GM20431 (cell line): Measurements from ENCODE around the gene RSPH1.
"Not testable (repeated sequence)": the region's sequence is repeated elsewhere in the genome, so short reads cannot be mapped to it uniquely, and the experiment has no call there.

Source experiments
- in situ Hi-C: fragments of 300-500 bp; cut with MseI, MboI; formaldehyde crosslinking; loops from one replicate; pipeline ENCODE4 v1.15.0; 2020; ENCODE audit warnings: low sequenced_read_pairs; ENCODE audit not compliant: unreplicated experiment

Gene RSPH1

DNA sequence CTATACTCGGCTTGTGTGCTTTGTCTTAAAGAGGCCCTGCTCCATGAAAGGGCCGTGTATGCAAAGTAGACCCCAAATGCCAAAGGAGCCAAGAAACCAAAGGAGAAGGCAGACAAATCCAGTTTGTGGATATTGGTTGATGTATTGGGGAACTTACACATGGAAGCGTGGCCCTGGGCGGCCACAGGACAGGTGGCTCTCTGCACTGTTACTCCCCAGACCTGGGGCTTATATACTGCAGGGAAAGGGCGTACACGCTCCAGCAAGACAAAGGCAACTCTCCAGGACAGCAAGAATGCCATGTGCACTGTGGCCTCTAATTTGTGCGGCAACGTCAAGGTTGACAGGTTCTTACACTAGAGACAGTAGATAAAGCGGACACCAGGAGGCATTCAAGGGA is 24.8 kb downstream of the RSPH1 start:
- in situ Hi-C loops = no loop called here

GRCh38 chr21:42469726-42470125 is 26.3 kb downstream of the RSPH1 start:
- in situ Hi-C loops = not testable (repeated sequence)

DNA sequence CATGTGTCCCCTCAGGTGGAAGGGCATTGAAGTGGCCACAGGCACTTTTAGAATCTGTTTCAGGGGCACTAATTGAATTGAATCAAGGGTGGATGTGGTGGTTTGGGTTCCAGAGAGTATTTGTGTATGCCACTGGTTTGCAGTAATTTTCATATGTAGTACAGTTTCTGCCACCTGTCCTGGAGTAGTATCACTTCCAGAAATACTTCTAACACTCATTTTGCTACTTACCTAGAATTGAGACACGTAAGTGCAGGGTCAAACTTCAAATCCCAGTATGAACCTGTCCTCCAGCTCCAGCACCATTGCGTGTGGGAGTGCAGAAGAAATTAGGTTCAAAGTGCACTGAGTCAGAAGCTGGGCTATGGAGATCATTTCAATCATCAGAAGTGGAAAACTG is 26.8 kb downstream of the RSPH1 start:
- in situ Hi-C loops = no loop called here

GRCh38 chr21:42468491-42469131 is 27.4 kb downstream of the RSPH1 start:
- in situ Hi-C loops = no loop called here

- in situ Hi-C loops = no loop called here
Measured at GRCh38 chr21:42467140-42467983, 28.7 kb downstream of the RSPH1 start.

DNA sequence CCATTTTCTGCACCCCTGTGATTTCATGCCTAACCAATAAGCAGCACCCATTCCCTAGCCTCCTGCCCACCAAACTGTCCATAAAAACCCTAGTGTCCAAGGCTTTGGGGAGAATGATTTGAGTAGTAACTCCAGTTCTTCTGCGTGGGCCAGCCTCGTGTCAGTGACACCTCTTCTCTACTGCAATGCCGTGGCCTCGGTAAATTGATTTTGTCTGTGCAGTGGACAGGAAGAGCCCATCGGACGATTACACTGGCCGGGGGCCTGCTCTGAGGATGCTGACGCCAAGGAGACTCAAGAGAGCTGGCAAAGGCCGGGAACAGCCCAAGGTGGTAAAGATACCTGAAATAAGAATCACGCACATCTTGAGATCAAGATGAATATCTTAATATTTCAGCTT is 29.3 kb downstream of the RSPH1 start:
- in situ Hi-C loops = no loop called here

- in situ Hi-C loops = no loop called here
Measured at GRCh38 chr21:42465803-42466127, 30.3 kb downstream of the RSPH1 start.

DNA sequence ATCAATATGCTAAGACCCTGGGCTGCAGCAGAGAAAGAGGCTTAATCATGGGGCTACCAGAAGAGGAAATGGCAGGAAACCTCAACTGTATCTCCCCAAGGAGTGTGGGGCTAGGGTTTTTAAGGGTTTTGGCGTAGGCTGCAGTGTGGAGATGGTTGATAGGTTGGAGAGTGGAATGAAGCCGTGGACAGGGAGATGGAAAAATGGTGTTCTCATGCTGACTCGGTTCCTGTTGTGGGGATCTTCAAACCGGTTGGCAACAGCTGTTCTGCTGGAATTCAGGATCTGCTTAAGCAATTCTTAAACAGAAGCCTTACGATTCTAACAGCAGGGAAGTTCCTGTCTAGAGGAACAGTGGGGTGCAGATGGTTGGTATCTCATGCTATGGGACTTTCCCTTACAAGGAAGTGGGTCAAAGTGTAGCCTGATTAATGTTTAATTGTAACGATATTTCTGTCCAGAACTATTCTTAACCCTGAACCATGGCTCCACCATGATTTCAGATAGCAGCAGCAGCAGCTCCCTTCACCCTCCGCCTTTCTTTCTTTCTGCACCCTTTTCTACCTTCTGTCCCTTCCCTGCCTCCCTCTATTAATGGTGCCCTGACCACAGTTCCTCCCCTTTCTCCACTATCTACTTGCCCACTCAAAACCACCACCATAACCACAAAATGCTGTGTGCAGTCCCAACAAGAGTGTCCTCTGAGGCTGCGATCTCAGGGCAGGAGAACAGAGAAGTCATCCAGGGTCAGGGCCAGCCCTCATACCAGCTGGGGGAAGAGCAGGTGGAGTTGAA is 30.8 kb downstream of the RSPH1 start:
- in situ Hi-C loops = no loop called here

DNA sequence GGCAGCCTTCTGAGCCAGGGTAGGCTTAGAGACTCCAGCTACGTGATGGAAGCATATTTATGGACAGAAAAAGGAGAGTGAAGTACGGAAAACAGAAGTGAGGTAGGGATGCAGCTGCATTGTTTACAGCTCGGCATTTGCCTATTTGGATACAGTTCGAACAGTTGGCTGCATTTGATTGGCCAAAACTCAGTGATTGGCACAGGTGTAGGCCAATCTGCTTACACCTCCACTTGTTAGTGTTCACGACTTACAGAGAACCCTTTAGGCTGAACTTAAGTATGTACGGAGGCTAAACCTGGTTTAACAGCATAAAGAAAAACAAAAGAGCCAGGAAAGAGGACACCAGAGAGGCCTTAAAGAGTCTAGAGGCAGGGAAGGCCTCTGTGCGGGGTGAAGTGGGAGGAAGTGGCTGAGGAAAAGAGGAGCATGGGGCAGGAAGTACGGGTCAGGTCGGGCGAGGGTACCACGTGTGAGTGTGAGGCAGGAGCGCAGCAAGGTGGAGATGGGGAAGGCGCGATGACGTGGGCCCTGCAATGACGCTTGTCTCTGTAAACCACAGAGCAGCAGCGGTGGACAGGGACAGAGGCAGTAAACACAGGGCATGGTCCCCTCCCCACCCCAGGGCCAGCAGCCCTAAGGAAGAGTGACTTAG is 32.0 kb downstream of the RSPH1 start:
- in situ Hi-C loops = no loop called here

GRCh38 chr21:42461881-42462877 is 33.8 kb downstream of the RSPH1 start:
- in situ Hi-C loops = no loop called here

DNA sequence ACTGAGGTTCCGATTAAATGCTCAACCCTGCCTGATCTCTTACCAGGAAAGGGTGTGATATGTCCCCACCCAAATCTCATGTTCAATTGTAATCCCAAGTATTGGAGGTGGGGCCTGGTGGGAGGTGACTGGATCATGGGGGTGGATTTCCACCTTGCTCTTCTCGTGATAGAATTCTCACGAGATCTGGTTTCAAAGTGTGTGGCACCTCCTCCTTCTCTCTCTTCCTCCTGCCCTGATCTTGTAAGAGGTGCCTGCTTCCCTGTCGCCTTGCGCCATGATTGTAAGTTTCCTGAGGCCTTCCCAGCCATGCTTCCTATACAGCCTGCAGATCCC is 34.9 kb downstream of the RSPH1 start:
- in situ Hi-C loops = no loop called here

GRCh38 chr21:42460391-42461184 is 35.4 kb downstream of the RSPH1 start:
- in situ Hi-C loops = no loop called here

GRCh38 chr21:42459546-42460215 is 36.3 kb downstream of the RSPH1 start:
- in situ Hi-C loops = no loop called here

DNA sequence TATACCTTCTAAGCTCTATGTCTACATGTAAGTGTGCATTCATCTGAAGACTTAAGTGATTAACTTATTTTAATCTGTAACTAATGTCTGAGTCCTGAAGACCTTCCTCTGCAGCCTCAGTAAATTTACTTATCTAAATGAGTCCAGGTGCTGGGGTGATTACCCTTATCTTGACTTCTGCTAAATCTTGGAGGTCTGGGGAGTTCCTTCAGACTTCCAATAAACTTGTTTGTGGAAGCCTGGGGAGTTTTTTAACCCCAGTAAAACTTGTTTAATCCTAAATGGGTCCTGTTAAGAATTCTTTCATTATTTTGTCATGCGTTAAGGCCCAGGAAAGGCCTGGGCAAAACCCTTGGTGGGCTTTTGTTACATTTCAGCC is 37.0 kb downstream of the RSPH1 start:
- in situ Hi-C loops = no loop called here

DNA sequence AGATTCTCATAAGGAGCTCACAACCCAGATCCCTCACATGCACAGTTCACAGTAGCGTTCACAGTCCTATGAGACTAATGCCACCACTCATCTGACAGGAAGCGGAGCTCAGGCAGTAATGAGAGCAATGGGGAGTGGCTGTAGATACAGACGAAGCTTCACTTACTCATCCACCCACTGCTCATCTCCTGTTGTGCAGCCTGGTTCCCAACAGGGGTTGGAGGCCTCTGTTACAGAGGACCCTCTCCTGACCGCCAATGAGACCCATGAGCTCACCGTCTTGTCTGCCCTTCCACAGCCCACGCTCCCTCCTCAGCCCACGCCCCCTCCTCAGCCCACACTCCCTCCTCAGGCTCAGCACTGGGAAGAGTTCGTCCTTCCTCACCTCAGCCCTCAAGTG is 39.6 kb downstream of the RSPH1 start:
- in situ Hi-C loops = no loop called here

DNA sequence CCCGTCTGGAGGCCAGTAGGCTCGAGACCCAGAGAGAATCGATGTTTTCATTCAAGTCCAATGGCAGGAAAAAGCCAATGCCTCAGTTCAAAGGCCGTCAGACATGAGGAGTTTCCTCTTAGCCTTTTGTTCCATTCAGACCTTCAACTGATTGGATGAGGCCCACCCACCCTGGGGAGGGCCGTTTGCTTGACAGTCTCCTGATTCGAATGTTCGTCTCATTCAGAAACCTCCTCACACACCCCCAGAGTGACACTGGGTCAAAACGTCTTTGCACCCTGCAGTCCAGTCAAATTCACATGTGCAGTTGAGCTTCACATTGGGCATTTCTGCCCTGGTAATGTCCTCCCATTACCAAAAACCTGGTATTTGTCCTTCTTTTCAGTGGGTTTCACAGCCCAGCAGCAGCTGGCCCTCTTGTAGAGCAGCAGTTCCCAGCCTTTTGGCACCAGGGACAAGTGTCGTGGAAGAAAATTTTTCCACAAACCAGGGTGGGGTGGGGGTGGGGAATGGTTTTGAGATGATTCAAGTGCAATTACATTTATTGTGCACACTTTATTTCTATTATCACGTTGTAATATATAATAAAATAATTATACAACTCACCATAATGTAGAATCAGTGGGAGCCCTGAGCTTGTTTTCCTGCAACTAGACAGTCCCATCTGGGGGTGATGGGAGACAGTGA is 40.1 kb downstream of the RSPH1 start:
- in situ Hi-C loops = no loop called here

DNA sequence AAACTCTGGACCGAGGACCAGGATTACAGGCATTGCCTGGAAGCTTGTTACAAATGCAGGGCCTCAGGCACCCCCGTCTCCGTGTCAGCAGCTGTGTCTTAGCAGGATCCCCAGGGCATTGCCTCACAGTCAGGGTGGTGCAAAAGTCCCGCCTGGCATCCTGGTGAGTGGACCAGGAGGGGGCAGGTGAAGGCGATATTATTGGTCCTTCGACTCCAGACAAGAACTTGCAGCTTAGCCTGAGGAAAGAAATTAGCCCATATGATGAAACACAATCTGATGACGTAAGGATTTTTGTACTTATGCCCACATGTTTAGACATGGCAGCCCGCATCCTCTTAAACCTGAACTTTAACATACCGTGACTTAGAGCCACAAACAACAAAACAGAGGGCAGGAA is 40.8 kb downstream of the RSPH1 start:
- in situ Hi-C loops = no loop called here

DNA sequence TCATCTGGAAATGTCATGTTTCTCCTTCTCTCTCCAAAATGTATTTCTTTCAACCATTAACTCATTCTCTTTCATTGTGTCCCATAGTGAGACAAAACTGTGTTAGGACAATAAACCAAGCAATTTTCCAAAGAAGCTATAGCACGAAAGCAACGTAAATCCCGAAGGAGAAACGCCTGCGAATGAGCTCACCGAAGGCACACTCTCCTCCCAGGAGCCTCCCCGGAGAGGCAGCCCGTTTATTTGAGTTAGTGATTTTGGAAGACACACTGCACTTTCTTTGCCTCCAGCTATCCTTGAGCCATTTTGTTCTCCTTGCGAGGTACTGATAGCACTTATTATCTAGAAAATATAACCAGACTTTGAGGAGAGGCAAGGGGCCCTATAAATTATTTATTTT is 41.2 kb downstream of the RSPH1 start:
- in situ Hi-C loops = no loop called here
